GM19351 (cell line): ENCODE measurements around the gene CXCL11.
"Not testable (repeated sequence)": the region's sequence is repeated elsewhere in the genome, so short reads cannot be mapped to it uniquely, and the experiment has no call there.

Experiments
- ATAC-seq: cut with Tn5 transposase; IDR thresholded peaks from one replicate; pipeline ENCODE4 v1.9.1; 2021; ENCODE audit warnings: mild to moderate bottlenecking, moderate library complexity; ENCODE audit not compliant: unreplicated experiment

The CXCL11 gene

GRCh38 chr4:76043306-76043705 lies 7.4 kb upstream of the CXCL11 start:
- not testable (repeated sequence) for ATAC-seq

DNA sequence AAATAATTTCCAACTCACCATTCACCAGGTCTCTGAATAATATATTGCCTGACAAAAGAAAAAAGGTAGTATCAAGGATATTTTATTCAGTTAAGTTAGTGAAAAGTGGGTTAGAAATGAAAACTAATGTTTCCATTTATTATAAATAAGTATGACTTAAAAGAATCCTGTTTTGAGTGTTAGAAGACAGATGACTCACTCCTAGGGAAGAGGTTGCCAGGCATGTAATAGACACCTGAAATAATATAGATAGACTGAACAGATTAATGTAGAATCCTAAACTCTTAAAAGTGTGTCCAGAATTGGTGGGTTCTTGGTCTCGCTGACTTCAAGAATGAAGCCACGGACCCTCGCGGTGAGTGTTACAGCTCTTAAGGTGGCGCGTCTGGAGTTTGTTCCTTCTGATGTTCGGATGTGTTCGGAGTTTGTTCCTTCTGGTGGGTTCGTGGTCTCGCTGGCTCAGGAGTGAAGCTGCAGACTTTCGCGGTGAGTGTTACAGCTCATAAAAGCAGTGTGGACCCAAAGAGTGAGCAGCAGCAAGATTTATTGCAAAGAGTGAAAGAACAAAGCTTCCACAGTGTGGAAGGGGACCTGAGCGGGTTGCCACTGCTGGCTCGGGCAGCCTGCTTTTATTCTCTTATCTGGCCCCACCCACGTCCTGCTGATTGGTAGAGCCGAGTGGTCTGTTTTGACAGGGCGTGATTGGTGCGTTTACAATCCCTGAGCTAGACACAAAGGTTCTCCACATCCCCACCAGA lies 6.5 kb upstream of the CXCL11 start:
- ATAC-seq = not testable (repeated sequence)

DNA sequence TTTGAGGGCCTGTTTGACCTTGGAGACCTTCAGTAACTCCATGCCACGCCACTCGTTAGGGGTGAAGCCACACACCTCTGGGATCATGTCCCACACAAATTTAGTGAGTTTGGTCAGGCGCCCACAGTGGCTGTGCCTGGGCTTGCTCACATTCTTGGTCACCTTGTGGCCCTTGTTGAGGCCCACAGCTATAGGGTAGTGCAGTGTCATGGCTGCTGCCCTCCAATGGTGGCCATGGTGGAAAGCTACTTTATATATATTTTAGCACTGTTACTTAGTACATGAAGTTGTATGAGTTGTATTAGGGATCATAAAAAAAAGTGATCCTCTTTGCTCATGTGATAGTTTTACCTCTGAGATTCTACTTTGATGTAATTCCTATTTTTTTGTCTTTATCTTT lies 985 bp upstream of the CXCL11 start:
- ATAC-seq = peak; percentile 79

- ATAC-seq = no peak
Measured at GRCh38 chr4:76035141-76035540, 729 bp downstream of the CXCL11 start.

DNA sequence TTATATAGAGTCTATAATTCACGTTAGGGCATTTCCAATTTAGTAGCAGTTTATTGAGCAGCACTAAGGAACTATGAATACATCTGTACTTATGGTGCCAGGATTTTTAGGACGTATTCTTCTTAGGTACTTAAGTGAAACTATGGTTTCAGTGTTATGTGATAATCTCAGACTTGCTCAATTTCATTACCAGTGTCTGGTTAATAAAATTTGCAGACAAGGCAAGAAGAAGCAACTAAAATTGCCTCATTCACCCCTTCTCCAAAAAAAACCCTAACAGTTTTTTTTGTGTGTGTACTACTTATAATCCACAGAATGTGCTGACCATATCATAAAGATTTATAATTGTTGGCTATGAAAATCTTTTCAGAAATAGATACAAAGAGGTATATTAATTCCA lies 6.6 kb downstream of the CXCL11 start:
- ATAC-seq = no peak

- ATAC-seq = no peak
Measured at GRCh38 chr4:76028350-76028765, 7.5 kb downstream of the CXCL11 start.

GRCh38 chr4:76024065-76024464 lies 11.8 kb downstream of the CXCL11 start:
- ATAC-seq = no peak

GRCh38 chr4:76023389-76023788 lies 12.5 kb downstream of the CXCL11 start, which contains the start of gene CXCL10:
Gene CXCL10 (minus strand): TSS chr4:76023497. CDS start chr4:76023431, 66 bp downstream.
- ATAC-seq = no peak

GRCh38 chr4:76022677-76023076 lies 13.2 kb downstream of the CXCL11 start:
- no peak for ATAC-seq

- no peak for ATAC-seq
Measured at GRCh38 chr4:76022031-76022430, 13.8 kb downstream of the CXCL11 start.

- no peak for ATAC-seq
Measured at GRCh38 chr4:76017056-76017686, 18.7 kb downstream of the CXCL11 start.

DNA sequence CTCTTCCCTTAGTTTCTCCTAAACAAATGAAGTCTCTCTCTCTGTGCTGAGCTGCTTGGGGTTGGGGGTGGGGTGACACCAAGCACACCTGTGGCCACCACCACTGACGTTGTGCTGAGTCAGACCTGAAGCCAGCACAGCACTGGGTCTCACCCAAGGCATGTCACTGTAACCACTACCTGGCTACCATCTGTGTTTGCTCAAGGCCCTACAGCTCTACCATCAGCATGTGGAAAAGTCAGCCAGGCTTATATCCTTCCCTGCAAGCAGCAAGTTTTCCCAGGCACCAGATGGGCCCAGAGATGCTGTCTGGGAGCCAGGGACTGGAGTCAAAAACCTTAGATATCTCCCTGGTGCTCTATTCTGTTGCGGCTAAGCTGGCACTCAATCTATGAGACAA lies 19.5 kb downstream of the CXCL11 start:
- peak; percentile 80 for ATAC-seq

DNA sequence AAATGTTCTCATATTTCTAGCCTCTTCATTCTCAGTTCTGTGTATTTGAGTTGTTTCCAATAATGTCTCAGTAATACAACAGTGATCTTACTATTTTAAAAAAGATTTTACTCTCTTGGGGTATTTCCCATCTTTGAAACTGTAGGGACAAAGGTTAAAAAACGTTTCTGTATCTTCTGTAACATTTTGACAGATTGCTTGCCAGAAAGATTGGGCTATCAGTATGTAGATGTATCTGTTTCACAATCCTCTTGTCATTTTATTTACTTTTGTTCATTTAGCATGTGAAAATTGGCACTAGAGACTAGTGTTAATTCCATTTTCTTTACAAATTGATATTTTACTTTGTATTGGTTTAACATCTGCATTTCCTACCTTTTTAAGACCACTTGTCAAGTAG lies 22.3 kb downstream of the CXCL11 start:
- no peak for ATAC-seq

- ATAC-seq = no peak
Measured at GRCh38 chr4:76012388-76012801, 23.5 kb downstream of the CXCL11 start.

DNA sequence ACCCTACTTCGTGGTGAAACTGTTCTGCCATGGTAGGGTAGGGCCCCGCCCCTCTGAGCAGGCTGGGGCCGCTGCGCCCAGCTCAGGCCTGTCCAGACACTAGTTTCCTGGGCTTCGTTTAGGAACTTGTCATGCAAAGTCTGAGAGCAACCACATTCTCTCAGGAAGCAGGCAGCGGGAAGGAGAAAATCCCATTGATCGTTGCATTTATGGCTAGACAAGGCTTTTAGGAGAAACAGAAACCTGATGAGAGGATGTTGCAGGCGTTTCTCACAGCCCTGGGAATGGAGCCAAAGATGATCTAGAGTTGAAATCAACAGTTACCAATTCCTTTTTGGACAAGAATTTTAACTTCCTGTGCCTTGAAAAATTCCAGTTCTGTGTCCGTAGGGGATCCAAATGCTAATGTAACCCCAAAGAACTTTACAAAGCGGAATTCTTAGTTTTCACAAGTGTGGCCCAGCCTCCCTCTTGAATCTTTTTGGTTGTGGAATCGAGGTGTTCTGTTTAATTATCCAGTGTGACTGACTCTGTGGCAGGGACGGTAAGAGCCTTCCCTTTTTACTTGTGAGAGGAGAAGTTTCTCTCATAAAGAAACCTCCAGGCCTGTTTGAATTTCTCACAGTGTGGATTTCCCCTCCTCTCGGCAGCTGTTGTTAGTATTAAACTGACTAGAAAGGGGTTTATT lies 24.0 kb downstream of the CXCL11 start:
- peak; percentile 63 for ATAC-seq

- no peak for ATAC-seq
Measured at GRCh38 chr4:76011018-76011670, 24.7 kb downstream of the CXCL11 start.

DNA sequence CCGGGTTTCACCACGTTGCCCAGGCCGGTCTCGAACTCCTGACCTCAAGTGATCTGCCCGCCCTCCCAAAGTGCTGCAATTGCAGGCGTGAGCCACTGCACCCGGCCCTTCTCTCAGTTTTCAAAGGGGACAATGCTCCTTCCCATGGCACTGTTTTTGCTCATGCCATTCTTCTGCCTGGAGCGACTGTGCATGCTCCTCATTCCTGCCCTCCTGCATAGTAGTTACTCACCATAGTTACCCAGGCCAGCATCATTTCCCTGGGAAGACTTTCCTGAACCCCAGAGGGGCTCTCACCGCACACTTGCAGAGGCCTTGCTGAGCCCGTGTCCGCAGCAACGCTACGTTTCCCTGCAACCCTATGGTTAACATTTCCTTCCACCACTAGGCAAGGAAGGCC lies 25.3 kb downstream of the CXCL11 start:
- no peak for ATAC-seq

DNA sequence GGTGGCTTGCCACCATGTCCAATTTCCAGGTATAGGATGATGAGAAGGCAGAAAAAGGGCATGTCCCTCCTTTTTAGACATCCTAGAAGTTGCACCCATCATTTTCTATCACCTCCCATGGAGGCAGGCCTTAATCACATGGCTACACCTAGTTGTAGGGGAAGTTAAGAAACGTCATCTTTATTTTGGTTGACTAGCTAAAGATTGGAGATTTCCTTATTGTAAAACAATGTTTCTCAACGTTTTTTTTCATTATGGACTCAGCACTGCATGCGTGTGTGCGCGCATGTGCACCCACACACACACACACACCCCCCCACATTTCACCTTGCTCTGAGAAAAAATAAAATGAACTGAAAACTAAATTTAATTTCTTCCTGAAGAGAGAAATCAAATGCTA lies 26.6 kb downstream of the CXCL11 start:
- ATAC-seq = no peak

- no peak for ATAC-seq
Measured at GRCh38 chr4:76007089-76007862, 28.6 kb downstream of the CXCL11 start, which contains the start of gene CXCL9. Gene CXCL9 (minus strand): TSS chr4:76007509. CDS start chr4:76007449, 60 bp downstream.

DNA sequence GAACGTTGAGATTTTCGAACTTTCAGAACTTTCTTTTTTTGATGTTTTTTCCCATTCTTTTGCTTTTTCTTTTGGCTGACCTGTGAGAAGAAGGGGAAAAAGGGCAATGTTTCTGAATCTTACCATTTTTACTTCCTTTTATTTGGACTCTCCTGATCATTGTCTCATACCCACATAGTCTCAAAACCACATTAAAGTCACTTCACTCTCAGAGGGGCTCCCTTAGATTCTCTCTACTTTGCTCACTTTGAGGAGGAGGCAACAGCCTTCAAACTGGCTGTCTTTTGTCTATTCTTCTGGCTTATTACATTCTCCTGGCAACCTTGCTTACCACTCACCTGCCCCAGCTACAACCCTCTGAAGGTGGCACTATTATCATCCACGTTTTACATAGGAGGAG lies 32.2 kb downstream of the CXCL11 start:
- no peak for ATAC-seq
